Transverse colon (tissue), 3 donors: ENCODE results near the gene ZNF821.

Source experiments
- POLR2A ChIP-seq: fragments of 450-650 bp; IDR thresholded peaks from one replicate; pipeline ENCODE4 v1.6.1; 2016; ENCODE audit warnings: antibody characterized with exemption, mild to moderate bottlenecking, moderate library complexity
- TF ChIP-seq, protein P1 (sequence below), 5 experiments: fragments of 200-600 bp in 3 of 5; fragments of 450-650 bp in 2 of 5; sonication (generic) in 3 of 5; IDR thresholded peaks; 1 replicate in 2 of 5; 2 replicates in 3 of 5; pipeline ENCODE4 v1.5.1; 2016 to 2017; ENCODE audit warnings: antibody characterized with exemption in 5 of 5, inconsistent platforms in 3 of 5, mild to moderate bottlenecking in 2 of 5, moderate library complexity in 1 of 5

DNA sequence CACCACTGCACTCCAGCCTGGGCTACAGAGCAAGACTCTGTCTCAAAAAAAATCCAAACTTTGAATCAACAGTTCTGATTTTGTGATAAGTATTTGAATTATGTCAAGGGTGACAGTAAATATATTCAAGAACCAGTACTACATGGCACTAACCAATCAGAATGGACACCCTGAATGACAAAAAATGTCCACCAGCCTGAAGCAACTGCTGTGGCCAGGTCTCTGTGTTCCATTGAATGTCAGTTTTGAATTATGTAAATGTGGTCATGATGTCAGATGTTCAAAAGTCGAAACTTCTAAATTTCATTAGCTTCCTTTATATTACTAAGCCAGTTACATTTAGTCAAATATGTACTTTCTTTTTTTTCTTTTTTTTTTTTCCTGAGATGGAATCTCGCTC lies 53.6 kb downstream of the ZNF821 start:
- TF ChIP-seq POLR2A = no peak
- TF ChIP-seq, protein P1, sequence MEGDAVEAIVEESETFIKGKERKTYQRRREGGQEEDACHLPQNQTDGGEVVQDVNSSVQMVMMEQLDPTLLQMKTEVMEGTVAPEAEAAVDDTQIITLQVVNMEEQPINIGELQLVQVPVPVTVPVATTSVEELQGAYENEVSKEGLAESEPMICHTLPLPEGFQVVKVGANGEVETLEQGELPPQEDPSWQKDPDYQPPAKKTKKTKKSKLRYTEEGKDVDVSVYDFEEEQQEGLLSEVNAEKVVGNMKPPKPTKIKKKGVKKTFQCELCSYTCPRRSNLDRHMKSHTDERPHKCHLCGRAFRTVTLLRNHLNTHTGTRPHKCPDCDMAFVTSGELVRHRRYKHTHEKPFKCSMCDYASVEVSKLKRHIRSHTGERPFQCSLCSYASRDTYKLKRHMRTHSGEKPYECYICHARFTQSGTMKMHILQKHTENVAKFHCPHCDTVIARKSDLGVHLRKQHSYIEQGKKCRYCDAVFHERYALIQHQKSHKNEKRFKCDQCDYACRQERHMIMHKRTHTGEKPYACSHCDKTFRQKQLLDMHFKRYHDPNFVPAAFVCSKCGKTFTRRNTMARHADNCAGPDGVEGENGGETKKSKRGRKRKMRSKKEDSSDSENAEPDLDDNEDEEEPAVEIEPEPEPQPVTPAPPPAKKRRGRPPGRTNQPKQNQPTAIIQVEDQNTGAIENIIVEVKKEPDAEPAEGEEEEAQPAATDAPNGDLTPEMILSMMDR (IDR thresholded peaks at IDR 0.05) = no peak
